HCT116 (cell line): Measurements from ENCODE around the gene CNR2. TPM values are rescaled to one million over a fixed set of nuclear protein-coding genes. Genes with fewer than 3 reads are reported as not detected.

ENCODE experiments used
- ATAC-seq: fragments of 200-7000 bp; cut with Tn5 transposase; 2 replicates; pipeline ENCODE4 v1.9.1; 2020; ENCODE audit warnings: mild to moderate bottlenecking, moderate library complexity
- BruUV-seq: library from RNA; stranded (reverse); fragments of 400-500 nt; replicated peaks from 2 replicates; lab custom pipeline; 2021; lab: Mats Ljungman, UMichigan
- CTCF ChIA-PET: fragments of 300-600 bp; sonication (Branson Sonifier 250); formaldehyde crosslinking; loops from one replicate; lab custom pipeline; 2021; ENCODE audit warnings: antibody characterized with exemption; lab: Charles Lee
- POLR2A ChIA-PET: fragments of 300-600, 350-600 bp; sonication (Branson Sonifier 250); formaldehyde crosslinking; loops from one replicate; lab custom pipeline; 2021; ENCODE audit warnings: antibody characterized with exemption; lab: Charles Lee
- RAD21 ChIA-PET, 2 experiments: fragments of 300-600 bp; sonication (Branson Sonifier 250); formaldehyde crosslinking; loops; one replicate each; lab custom pipeline; 2023; ENCODE audit warnings: low total read pairs in 2 of 2; ENCODE audit not compliant: uncharacterized antibody in 2 of 2, unreplicated experiment in 2 of 2, low non-redundant PET in 1 of 2; lab: Charles Lee
- DNase-seq: peaks from one replicate; pipeline ENCODE4 v3.0.0-alpha.2; 2010; ENCODE audit warnings: low read depth, low spot score
- H2AFZ ChIP-seq: fragments of 200-600 bp; shearing (Covaris generic), sonication (generic); 2 replicates; pipeline ENCODE4 v1.6.1; 2017; ENCODE audit warnings: low read depth, mixed run types, mixed read lengths, antibody characterized with exemption, low read length; ENCODE audit not compliant: poor library complexity, severe bottlenecking
- H3K27ac ChIP-seq: 2 replicates; pipeline ENCODE4 v1.5.1; 2012; ENCODE audit warnings: low read depth, low read length
- H3K27me3 ChIP-seq: fragments of 200-600 bp; sonication (generic); 2 replicates; pipeline ENCODE4 v1.6.1; 2016; ENCODE audit warnings: mixed run types, low read length, mixed read lengths; ENCODE audit not compliant: insufficient read depth
- H3K36me3 ChIP-seq, 2 experiments: fragments of 200-500 bp in 1 of 2; fragments of 200-600 bp in 1 of 2; sonication (Bioruptor generic) in 1 of 2; sonication (generic) in 1 of 2; 2 replicates each; pipeline versions ENCODE4 v1.5.1 to v1.6.1; 2014 to 2016; ENCODE audit warnings: low read length in 2 of 2, inconsistent platforms in 1 of 2, mixed read lengths in 1 of 2, mixed run types in 1 of 2; ENCODE audit not compliant: insufficient read depth in 2 of 2, control insufficient read depth in 1 of 2
- H3K4me1 ChIP-seq, 2 experiments: fragments of 200-600 bp in 1 of 2; sonication (generic) in 1 of 2; 2 replicates each; pipeline versions ENCODE4 v1.5.1 to v1.6.1; 2012 to 2017; ENCODE audit warnings: low read length in 2 of 2, inconsistent platforms in 1 of 2, mild to moderate bottlenecking in 1 of 2, mixed read lengths in 1 of 2, mixed run types in 1 of 2, moderate library complexity in 1 of 2; ENCODE audit not compliant: insufficient read depth in 2 of 2, control insufficient read depth in 1 of 2
- H3K4me2 ChIP-seq: fragments of 200-600 bp; sonication (generic); 2 replicates; pipeline ENCODE4 v1.6.1; 2017; ENCODE audit warnings: mixed run types, low read length, mixed read lengths
- H3K4me3 ChIP-seq, 2 experiments: fragments of 200-600 bp in 1 of 2; sonication (generic) in 1 of 2; replicated peaks in 1 of 2; 2 replicates each; pipeline ENCODE4 v1.5.1; 2011 to 2016; ENCODE audit warnings: low read length in 2 of 2, control low read depth in 1 of 2, low read depth in 1 of 2, mild to moderate bottlenecking in 1 of 2, mixed read lengths in 1 of 2, mixed run types in 1 of 2
- H3K79me2 ChIP-seq: fragments of 200-600 bp; sonication (generic); 2 replicates; pipeline ENCODE4 v1.6.1; 2017; ENCODE audit warnings: mild to moderate bottlenecking, mixed run types, low read length, moderate library complexity, mixed read lengths; ENCODE audit not compliant: insufficient read depth
- H3K9ac ChIP-seq: fragments of 200-600 bp; sonication (generic); 2 replicates; pipeline ENCODE4 v1.6.1; 2016; ENCODE audit warnings: low read length, mixed read lengths
- H3K9me2 ChIP-seq: fragments of 200-600 bp; sonication (generic), shearing (Covaris generic); 2 replicates; pipeline ENCODE4 v1.6.1; 2017; ENCODE audit warnings: mixed run types, mild to moderate bottlenecking, moderate library complexity; ENCODE audit not compliant: insufficient read depth
- H3K9me3 ChIP-seq, 2 experiments: fragments of 200-500 bp in 1 of 2; fragments of 200-600 bp in 1 of 2; sonication (Bioruptor generic) in 1 of 2; sonication (generic) in 1 of 2; 2 replicates each; pipeline ENCODE4 v1.6.1; 2014 to 2017; ENCODE audit warnings: low read length in 2 of 2, mixed read lengths in 2 of 2, inconsistent platforms in 1 of 2, low read depth in 1 of 2, mild to moderate bottlenecking in 1 of 2, mixed run types in 1 of 2, moderate library complexity in 1 of 2; ENCODE audit not compliant: control insufficient read depth in 1 of 2, insufficient read depth in 1 of 2
- H4K20me1 ChIP-seq: fragments of 200-600 bp; sonication (generic), shearing (Covaris generic); 2 replicates; pipeline ENCODE4 v1.6.1; 2017; ENCODE audit warnings: mixed run types, mild to moderate bottlenecking, moderate library complexity; ENCODE audit not compliant: insufficient read depth
- ELF1 ChIP-seq: IDR thresholded peaks from 2 replicates; pipeline ENCODE4 v1.6.1; 2012; ENCODE audit warnings: low read depth, borderline replicate concordance
- EZH2 ChIP-seq: fragments of 200-600 bp; sonication (generic); IDR thresholded peaks from 2 replicates; pipeline ENCODE4 v1.6.1; 2017; ENCODE audit warnings: antibody characterized with exemption, mixed run types
- FOSL1 ChIP-seq: IDR thresholded peaks from 2 replicates; pipeline ENCODE4 v1.6.1; 2012; ENCODE audit warnings: low read depth
- JUND ChIP-seq: IDR thresholded peaks from 2 replicates; pipeline ENCODE4 v1.6.1; 2012
- POLR2A ChIP-seq: IDR thresholded peaks from 2 replicates; pipeline ENCODE4 v1.7.0; 2011; ENCODE audit warnings: borderline replicate concordance; ENCODE audit not compliant: insufficient read depth, insufficient read length; ENCODE audit errors: extremely low read depth
- POLR2AphosphoS5 ChIP-seq: IDR thresholded peaks from 2 replicates; pipeline ENCODE4 v1.6.1; 2011; ENCODE audit warnings: mild to moderate bottlenecking, low read depth, low read length, moderate library complexity
- SIN3A ChIP-seq: IDR thresholded peaks from 2 replicates; pipeline ENCODE4 v1.6.1; 2012; ENCODE audit warnings: low read depth
- SP1 ChIP-seq: IDR thresholded peaks from 2 replicates; pipeline ENCODE4 v1.6.1; 2012; ENCODE audit warnings: low read depth
- SRF ChIP-seq: IDR thresholded peaks from 2 replicates; pipeline ENCODE4 v1.6.1; 2012; ENCODE audit warnings: low read depth
- TCF7L2 ChIP-seq: IDR thresholded peaks from 2 replicates; pipeline ENCODE4 v1.7.0; 2011; ENCODE audit warnings: borderline replicate concordance, inconsistent platforms; ENCODE audit not compliant: insufficient read depth, insufficient read length; ENCODE audit errors: extremely low read depth
- ZFX ChIP-seq: fragments of 450-650 bp; IDR thresholded peaks from 2 replicates; pipeline ENCODE4 v1.6.1; 2017
- ZNF274 ChIP-seq: fragments of 200-500 bp; sonication (Bioruptor generic); IDR thresholded peaks from 2 replicates; pipeline ENCODE4 v1.6.1; 2014; ENCODE audit warnings: mild to moderate bottlenecking, low read depth, low read length, inconsistent platforms
- intact Hi-C: fragments of 100-400 bp; cut with micrococcal nuclease; formaldehyde crosslinking; loops from 2 replicates; pipeline ENCODE4 v1.10.0; 2022
- total RNA-seq: library from RNA; stranded (reverse); gene quantifications from one replicate; pipeline ENCODE4 v1.2.1, GENCODE V29; 2021; ENCODE audit not compliant: unreplicated experiment
- TF ChIP-seq, protein P1 (sequence below): IDR thresholded peaks from 2 replicates; pipeline ENCODE4 v1.6.1; 2012
- TF ChIP-seq, protein P2 (sequence below): IDR thresholded peaks from 2 replicates; pipeline ENCODE4 v1.6.1; 2012
- TF ChIP-seq, protein P3 (sequence below): IDR thresholded peaks from 2 replicates; pipeline ENCODE4 v1.6.1; 2012; ENCODE audit warnings: low read depth
- TF ChIP-seq, protein P4 (sequence below), 3 experiments: fragments of 200-600 bp in 1 of 3; sonication (generic) in 1 of 3; IDR thresholded peaks in 2 of 3; conservative IDR thresholded peaks in 1 of 3; 2 replicates each; pipeline ENCODE4 v1.5.1; 2012 to 2017; ENCODE audit warnings: low read depth in 2 of 3, low read length in 2 of 3, antibody characterized with exemption in 1 of 3, borderline replicate concordance in 1 of 3, control low read depth in 1 of 3, mild to moderate bottlenecking in 1 of 3, mixed read lengths in 1 of 3, mixed run types in 1 of 3, moderate library complexity in 1 of 3; ENCODE audit not compliant: insufficient read depth in 1 of 3
- TF ChIP-seq, protein P5 (sequence below): IDR thresholded peaks from 2 replicates; pipeline ENCODE4 v1.6.1; 2011; ENCODE audit warnings: mild to moderate bottlenecking, low read length, moderate library complexity; ENCODE audit not compliant: insufficient replicate concordance; ENCODE audit errors: extremely low read depth

CNR2 gene
- total RNA-seq, 1 experiment from 2014 or later = 0.05 TPM

DNA sequence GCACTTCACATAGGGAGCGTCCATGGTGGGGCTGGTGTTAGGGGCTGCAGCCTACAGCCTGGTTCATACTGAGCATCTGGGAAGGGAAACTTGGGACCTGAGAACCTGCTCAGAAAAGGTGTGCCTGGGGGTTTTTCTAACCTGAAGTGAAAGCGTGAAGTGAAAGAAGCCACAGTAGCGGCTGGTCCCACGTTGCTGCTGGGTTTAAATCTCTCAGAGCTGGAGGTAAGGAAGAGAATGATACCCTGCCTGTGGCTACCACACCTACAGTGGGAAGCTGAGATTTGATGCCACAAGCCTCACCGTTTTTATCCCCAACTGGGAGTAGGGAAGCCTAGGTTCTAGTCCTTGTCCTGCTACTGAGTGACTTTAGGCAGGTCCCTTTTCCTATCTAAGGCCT is 24.1 kb downstream of the CNR2 start:
- H3K27me3 ChIP-seq = no peaks in the 10 kb centered on the region
- no peaks in the 10 kb centered on the region for H3K79me2 ChIP-seq
- H3K9me2 ChIP-seq = no peaks in the 10 kb centered on the region
- no peak overlapping the region for H3K4me3 ChIP-seq
- ChIA-PET POLR2A (no interaction called here), RAD21 (no interaction called here), CTCF (no interaction called here)
- no peaks in the 10 kb centered on the region for H3K9me3 ChIP-seq
- intact Hi-C loops = no loop called here
- H3K4me1 ChIP-seq = no peaks in the 10 kb centered on the region
- H3K36me3 ChIP-seq = no peaks in the 10 kb centered on the region
- no peak overlapping the region for H3K27ac ChIP-seq
- no peak for ATAC-seq
- H3K4me2 ChIP-seq = no peak overlapping the region
- H3K9ac ChIP-seq = no peak overlapping the region
- DNase-seq = no peak
- H4K20me1 ChIP-seq = no peaks in the 10 kb centered on the region
- H2AFZ ChIP-seq = no peak overlapping the region
- TF ChIP-seq EZH2 = no peak
- TF ChIP-seq, protein P1, sequence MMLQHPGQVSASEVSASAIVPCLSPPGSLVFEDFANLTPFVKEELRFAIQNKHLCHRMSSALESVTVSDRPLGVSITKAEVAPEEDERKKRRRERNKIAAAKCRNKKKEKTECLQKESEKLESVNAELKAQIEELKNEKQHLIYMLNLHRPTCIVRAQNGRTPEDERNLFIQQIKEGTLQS = no peak
- TF ChIP-seq FOSL1 = no peak
- no peak for TF ChIP-seq TCF7L2
- TF ChIP-seq SP1 = no peak
- no peak for TF ChIP-seq ZFX
- TF ChIP-seq, protein P2, sequence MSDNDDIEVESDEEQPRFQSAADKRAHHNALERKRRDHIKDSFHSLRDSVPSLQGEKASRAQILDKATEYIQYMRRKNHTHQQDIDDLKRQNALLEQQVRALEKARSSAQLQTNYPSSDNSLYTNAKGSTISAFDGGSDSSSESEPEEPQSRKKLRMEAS = no peak
- TF ChIP-seq POLR2A = no peak
- TF ChIP-seq, protein P3, sequence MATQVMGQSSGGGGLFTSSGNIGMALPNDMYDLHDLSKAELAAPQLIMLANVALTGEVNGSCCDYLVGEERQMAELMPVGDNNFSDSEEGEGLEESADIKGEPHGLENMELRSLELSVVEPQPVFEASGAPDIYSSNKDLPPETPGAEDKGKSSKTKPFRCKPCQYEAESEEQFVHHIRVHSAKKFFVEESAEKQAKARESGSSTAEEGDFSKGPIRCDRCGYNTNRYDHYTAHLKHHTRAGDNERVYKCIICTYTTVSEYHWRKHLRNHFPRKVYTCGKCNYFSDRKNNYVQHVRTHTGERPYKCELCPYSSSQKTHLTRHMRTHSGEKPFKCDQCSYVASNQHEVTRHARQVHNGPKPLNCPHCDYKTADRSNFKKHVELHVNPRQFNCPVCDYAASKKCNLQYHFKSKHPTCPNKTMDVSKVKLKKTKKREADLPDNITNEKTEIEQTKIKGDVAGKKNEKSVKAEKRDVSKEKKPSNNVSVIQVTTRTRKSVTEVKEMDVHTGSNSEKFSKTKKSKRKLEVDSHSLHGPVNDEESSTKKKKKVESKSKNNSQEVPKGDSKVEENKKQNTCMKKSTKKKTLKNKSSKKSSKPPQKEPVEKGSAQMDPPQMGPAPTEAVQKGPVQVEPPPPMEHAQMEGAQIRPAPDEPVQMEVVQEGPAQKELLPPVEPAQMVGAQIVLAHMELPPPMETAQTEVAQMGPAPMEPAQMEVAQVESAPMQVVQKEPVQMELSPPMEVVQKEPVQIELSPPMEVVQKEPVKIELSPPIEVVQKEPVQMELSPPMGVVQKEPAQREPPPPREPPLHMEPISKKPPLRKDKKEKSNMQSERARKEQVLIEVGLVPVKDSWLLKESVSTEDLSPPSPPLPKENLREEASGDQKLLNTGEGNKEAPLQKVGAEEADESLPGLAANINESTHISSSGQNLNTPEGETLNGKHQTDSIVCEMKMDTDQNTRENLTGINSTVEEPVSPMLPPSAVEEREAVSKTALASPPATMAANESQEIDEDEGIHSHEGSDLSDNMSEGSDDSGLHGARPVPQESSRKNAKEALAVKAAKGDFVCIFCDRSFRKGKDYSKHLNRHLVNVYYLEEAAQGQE = no peak
- TF ChIP-seq, protein P4, sequence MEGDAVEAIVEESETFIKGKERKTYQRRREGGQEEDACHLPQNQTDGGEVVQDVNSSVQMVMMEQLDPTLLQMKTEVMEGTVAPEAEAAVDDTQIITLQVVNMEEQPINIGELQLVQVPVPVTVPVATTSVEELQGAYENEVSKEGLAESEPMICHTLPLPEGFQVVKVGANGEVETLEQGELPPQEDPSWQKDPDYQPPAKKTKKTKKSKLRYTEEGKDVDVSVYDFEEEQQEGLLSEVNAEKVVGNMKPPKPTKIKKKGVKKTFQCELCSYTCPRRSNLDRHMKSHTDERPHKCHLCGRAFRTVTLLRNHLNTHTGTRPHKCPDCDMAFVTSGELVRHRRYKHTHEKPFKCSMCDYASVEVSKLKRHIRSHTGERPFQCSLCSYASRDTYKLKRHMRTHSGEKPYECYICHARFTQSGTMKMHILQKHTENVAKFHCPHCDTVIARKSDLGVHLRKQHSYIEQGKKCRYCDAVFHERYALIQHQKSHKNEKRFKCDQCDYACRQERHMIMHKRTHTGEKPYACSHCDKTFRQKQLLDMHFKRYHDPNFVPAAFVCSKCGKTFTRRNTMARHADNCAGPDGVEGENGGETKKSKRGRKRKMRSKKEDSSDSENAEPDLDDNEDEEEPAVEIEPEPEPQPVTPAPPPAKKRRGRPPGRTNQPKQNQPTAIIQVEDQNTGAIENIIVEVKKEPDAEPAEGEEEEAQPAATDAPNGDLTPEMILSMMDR (IDR thresholded peaks at IDR 0.05 in 2 of 3, conservative IDR thresholded peaks at IDR 0.05 in 1 of 3; ENCODE audit: borderline replicate concordance in 1 of 3, insufficient read depth in 1 of 3, low read depth in 2 of 3, low read length in 2 of 3) = no peak
- TF ChIP-seq ELF1 = no peak
- TF ChIP-seq, protein P5, sequence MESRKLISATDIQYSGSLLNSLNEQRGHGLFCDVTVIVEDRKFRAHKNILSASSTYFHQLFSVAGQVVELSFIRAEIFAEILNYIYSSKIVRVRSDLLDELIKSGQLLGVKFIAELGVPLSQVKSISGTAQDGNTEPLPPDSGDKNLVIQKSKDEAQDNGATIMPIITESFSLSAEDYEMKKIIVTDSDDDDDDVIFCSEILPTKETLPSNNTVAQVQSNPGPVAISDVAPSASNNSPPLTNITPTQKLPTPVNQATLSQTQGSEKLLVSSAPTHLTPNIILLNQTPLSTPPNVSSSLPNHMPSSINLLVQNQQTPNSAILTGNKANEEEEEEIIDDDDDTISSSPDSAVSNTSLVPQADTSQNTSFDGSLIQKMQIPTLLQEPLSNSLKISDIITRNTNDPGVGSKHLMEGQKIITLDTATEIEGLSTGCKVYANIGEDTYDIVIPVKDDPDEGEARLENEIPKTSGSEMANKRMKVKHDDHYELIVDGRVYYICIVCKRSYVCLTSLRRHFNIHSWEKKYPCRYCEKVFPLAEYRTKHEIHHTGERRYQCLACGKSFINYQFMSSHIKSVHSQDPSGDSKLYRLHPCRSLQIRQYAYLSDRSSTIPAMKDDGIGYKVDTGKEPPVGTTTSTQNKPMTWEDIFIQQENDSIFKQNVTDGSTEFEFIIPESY = no peak
- no peak for TF ChIP-seq JUND
- no peak for TF ChIP-seq ZNF274
- no peak for TF ChIP-seq SRF
- no peak for TF ChIP-seq SIN3A
- no peak for TF ChIP-seq POLR2AphosphoS5
- no TSS peak for BruUV-seq
